Adipocyte (in vitro differentiated cells): ENCODE data around the gene RAB3C.

ENCODE experiments used
- DNase-seq: peaks from one replicate; pipeline ENCODE4 v3.0.0-alpha.2; 2015; ENCODE audit warnings: low read depth
- H3K27me3 ChIP-seq: replicated peaks from 2 replicates; pipeline ENCODE4 v1.7.0; 2013; ENCODE audit warnings: mild to moderate bottlenecking, low read length, moderate library complexity; ENCODE audit not compliant: control insufficient read depth, insufficient read depth
- H3K36me3 ChIP-seq: 2 replicates; pipeline ENCODE4 v1.7.0; 2013; ENCODE audit warnings: low read length, mild to moderate bottlenecking, moderate library complexity; ENCODE audit not compliant: control insufficient read depth, insufficient read depth, severe bottlenecking
- H3K4me1 ChIP-seq: 2 replicates; pipeline ENCODE4 v1.7.0; 2013; ENCODE audit warnings: mild to moderate bottlenecking, low read length, moderate library complexity; ENCODE audit not compliant: control insufficient read depth, insufficient read depth
- H3K4me3 ChIP-seq: 2 replicates; pipeline ENCODE4 v1.7.0; 2013; ENCODE audit warnings: mild to moderate bottlenecking, low read length, moderate library complexity
- H3K9ac ChIP-seq: 2 replicates; pipeline ENCODE4 v1.7.0; 2013; ENCODE audit warnings: mild to moderate bottlenecking, low read length, moderate library complexity
- H3K9me3 ChIP-seq: 2 replicates; pipeline ENCODE4 v1.7.0; 2013; ENCODE audit warnings: mild to moderate bottlenecking, low read length, moderate library complexity; ENCODE audit not compliant: control insufficient read depth

Gene RAB3C

DNA sequence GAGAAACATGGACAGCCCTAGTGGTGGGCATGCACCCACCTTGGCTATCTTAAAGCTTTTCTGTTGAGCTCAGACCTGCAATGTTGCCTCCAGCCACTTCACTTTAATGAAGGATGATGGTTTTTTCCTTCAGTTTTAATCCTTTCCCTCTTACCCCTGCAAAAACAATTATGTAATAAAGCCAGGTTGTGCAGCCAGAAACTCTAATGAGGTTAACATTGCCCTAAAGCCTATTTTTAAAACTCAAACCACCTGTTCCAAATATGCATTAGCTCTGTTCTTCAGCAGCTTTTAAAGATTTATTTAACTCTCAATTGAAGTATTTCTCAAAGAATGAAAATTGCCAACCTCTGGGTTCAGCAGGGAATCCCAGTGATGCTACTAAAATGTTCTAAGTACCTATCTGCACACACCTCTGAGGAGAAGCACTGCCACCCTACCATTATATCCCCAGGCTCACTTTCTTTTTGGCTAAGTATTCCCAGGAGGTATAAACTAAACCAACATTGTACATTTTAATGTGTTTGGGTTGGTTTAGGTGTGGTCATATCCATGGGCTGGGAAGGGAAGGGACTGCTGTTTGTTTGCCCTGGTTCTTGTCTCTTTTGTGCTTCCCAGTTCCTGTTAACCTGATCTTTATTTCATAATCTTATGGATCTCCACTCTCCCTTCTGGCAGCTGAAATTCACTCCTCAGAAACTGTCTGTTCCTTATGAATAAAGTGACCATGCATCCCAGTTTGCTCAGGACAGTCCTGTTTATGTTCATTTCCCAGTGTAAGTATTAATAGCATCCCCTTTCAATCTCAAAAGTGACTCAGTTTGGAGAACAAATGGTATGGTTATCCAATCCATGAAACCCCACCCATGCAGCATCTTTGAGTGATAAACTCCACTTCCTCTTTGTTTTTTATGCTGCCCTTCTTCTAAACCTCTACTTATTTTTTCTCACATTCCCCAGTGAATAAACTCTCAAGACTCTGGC, 251.7 kb downstream of the RAB3C start:
- no peaks in the 10 kb centered on the region for H3K27me3 ChIP-seq
- DNase-seq: no peak
- H3K36me3 ChIP-seq: no peaks in the 10 kb centered on the region
- H3K4me3 ChIP-seq: no peak overlapping the region
- H3K4me1 ChIP-seq: no peaks in the 10 kb centered on the region
- peaks cover 7% of the 10 kb centered on the region for H3K9me3 ChIP-seq
- no peak overlapping the region for H3K9ac ChIP-seq

GRCh38 chr5:58836351-58836750, 253.5 kb downstream of the RAB3C start:
- no peak overlapping the region for H3K4me3 ChIP-seq
- H3K9ac ChIP-seq: no peak overlapping the region
- H3K27me3 ChIP-seq: no peaks in the 10 kb centered on the region
- H3K9me3 ChIP-seq: peaks cover 18% of the 10 kb centered on the region
- DNase-seq: no peak
- no peaks in the 10 kb centered on the region for H3K4me1 ChIP-seq
- no peaks in the 10 kb centered on the region for H3K36me3 ChIP-seq

DNA sequence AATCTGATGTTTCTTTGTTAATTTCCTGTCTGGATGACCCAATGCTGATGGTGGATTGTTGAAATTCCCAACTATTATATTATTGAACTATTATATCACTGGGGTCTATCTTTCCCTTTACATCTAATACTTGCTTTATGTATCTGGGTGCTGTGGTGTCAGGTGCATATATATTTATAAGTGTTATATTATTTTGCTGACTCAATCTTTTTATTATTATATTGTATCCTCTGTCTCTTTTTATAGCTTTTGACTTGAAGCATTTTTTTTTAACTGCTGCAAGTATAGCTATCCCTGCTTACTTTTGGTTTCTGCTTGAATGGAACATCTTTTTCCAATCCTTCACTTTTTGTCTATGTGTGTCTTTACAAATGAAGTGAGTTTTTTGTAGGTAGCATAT, 255.9 kb downstream of the RAB3C start:
- Histone ChIP-seq H3K9me3 (peaks cover 18% of the 10 kb centered on the region), H3K4me1 (peaks cover 14% of the 10 kb centered on the region), H3K27me3 (no peaks in the 10 kb centered on the region), H3K36me3 (no peaks in the 10 kb centered on the region), H3K9ac (no peak overlapping the region), H3K4me3 (no peak overlapping the region)
- DNase-seq: no peak

DNA sequence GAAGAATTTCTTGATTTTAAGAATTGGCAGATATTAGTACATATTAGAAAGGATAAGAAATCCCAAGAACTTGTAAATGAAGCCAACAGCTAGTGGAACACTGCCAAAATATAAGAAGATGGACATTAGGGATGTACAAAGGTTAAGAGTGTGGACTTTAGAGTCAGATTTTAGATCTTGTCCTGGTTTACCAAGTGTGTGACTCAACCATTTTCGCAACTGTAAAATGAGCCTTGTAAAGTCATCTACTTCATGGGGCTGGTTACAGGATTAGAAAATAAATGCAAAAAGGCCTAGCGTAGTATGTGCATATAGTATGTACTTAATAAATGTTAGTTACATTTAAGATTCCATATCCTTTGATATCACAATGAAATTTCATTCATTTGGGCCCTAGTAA, 260.0 kb downstream of the RAB3C start:
- Histone ChIP-seq H3K9me3 (peaks cover 18% of the 10 kb centered on the region), H3K27me3 (no peaks in the 10 kb centered on the region), H3K4me3 (no peak overlapping the region), H3K9ac (no peak overlapping the region), H3K4me1 (peaks cover 26% of the 10 kb centered on the region), H3K36me3 (no peaks in the 10 kb centered on the region)
- DNase-seq: peak; percentile 7

GRCh38 chr5:58844395-58844794, 261.5 kb downstream of the RAB3C start:
- peaks cover 30% of the 10 kb centered on the region for H3K4me1 ChIP-seq
- H3K9ac ChIP-seq: no peak overlapping the region
- no peaks in the 10 kb centered on the region for H3K36me3 ChIP-seq
- no peaks in the 10 kb centered on the region for H3K27me3 ChIP-seq
- H3K4me3 ChIP-seq: no peak overlapping the region
- DNase-seq: no peak
- peaks cover 11% of the 10 kb centered on the region for H3K9me3 ChIP-seq

- Histone ChIP-seq H3K27me3 (no peaks in the 10 kb centered on the region), H3K36me3 (no peaks in the 10 kb centered on the region)
Measured at GRCh38 chr5:58847041-58847440, 264.2 kb downstream of the RAB3C start.

DNA sequence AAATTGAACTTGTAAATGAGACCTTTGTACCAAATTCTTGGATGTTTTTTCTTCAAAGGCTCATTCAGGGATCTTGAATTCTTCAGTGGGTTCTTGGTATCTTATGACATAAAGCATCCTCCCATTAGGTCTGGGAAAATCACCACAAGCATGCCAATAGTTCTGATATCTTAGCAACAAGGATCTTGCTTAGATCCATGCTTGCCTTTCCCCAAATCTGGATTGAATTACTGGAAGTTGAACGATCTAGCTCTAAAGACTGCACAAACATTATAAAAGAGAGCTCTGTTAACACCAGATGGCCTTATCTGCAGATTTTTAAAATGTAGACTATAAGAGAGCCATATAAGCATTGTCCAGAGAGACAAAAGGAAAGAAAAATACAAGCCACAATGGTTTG, 266.3 kb downstream of the RAB3C start:
- H3K9me3 ChIP-seq: no peaks in the 10 kb centered on the region
- H3K36me3 ChIP-seq: no peaks in the 10 kb centered on the region
- no peak for DNase-seq
- no peaks in the 10 kb centered on the region for H3K27me3 ChIP-seq
- H3K4me1 ChIP-seq: peaks cover 18% of the 10 kb centered on the region
- no peak overlapping the region for H3K9ac ChIP-seq
- no peak overlapping the region for H3K4me3 ChIP-seq

More at GRCh38 chr5:58847041-58847440, 264.2 kb downstream of the RAB3C start:
- H3K4me3 ChIP-seq: no peak overlapping the region
- no peak overlapping the region for H3K9ac ChIP-seq
- peaks cover 36% of the 10 kb centered on the region for H3K4me1 ChIP-seq
- H3K9me3 ChIP-seq: no peaks in the 10 kb centered on the region
- DNase-seq: no peak

DNA sequence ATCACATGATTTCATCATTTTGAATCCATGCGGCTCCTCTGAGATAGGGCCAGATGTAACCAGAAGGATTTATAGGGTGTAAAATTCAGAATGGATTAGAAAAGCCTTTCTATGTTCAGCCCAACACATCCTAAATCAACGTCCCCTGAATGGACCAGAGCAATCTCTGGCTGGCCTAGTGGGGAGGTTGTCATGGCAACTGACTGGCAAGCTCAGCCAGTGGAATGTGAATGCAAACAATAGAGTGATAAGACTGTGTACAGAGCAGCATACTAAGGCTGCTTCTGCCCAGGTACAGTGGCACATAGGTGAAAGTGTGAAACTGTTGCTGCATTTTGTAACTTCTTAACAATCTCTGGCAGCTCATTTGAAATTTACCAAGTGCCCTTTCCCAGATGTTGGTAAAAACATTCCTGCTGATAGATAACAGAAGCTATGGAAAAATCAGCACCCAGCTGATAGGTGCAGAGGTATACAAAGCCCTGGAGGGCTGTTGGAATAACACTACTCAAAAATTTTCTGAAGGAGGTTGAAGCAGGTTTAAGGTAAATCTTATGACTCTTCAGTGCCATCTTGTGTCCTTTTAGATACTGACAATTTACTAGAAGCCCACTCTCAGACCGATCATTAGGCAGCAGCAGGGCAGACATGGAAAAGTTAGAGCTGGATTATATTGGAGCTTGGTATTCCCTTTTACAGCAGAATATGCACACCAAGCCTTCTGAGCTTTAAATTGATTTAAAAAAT, 267.2 kb downstream of the RAB3C start:
- H3K4me3 ChIP-seq: no peak overlapping the region
- peaks cover 12% of the 10 kb centered on the region for H3K4me1 ChIP-seq
- no peaks in the 10 kb centered on the region for H3K9me3 ChIP-seq
- DNase-seq: peak; percentile 46
- no peaks in the 10 kb centered on the region for H3K27me3 ChIP-seq
- no peak overlapping the region for H3K9ac ChIP-seq
- no peaks in the 10 kb centered on the region for H3K36me3 ChIP-seq

DNA sequence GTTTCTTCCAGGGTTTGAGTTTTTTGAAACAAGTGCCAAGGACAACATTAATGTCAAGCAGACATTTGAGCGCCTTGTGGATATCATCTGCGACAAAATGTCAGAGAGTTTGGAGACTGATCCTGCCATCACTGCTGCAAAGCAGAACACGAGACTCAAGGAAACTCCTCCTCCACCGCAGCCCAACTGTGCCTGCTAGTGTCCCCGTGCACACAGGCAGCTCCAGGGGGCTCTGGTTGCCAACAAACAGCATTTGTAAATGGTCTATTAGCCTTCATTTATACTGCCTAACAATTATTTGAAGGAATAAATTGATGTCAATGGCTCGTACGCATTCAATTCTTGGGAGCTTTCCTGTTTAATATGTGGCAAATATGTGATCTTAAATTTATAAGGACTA, 268.3 kb downstream of the RAB3C start:
- no peak for DNase-seq
- Histone ChIP-seq H3K9ac (no peak overlapping the region), H3K36me3 (no peaks in the 10 kb centered on the region), H3K4me3 (no peak overlapping the region), H3K9me3 (no peaks in the 10 kb centered on the region), H3K27me3 (no peaks in the 10 kb centered on the region), H3K4me1 (peaks cover 11% of the 10 kb centered on the region)

DNA sequence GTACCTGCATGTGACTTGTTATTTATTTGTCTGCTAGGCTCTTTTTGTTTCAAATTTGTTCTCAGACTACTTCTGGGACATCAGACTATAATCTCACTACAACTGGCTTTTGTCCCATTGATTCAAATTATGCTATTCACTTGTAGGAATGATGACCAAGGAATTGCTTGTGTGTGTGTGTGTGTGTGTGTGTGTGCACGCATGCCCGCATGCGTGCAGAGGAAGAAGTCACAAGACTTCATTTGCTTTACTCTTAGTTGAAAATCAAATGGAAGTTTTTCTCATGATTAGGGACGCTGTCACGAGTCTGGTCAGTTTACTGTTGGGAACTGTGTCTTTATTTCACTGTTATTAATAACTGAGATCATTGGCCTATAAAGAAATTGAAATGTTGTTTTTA, 268.7 kb downstream of the RAB3C start:
- Histone ChIP-seq H3K9ac (no peak overlapping the region), H3K4me3 (no peak overlapping the region), H3K27me3 (no peaks in the 10 kb centered on the region), H3K36me3 (no peaks in the 10 kb centered on the region), H3K9me3 (no peaks in the 10 kb centered on the region), H3K4me1 (peaks cover 11% of the 10 kb centered on the region)
- no peak for DNase-seq

DNA sequence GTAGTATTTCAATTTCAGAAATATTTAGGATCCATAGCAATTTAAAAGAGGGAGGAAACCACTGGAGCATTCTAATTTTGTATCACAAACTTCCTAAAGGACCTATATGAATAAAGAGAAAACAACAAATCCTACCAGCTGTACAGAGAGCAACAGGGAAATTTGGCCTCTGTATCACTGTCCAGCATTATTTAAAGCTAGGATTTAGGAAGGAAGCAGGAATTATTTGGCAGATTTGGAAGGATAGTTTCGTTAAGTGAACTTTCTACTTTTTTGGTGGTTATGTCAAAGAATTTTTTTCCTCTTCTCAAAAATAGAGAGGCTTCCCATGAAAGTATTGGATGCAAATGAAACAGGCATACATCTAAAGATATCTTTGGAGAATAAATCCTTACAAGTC, 269.7 kb downstream of the RAB3C start:
- peaks cover 11% of the 10 kb centered on the region for H3K4me1 ChIP-seq
- no peak overlapping the region for H3K4me3 ChIP-seq
- H3K27me3 ChIP-seq: no peaks in the 10 kb centered on the region
- no peak for DNase-seq
- no peaks in the 10 kb centered on the region for H3K36me3 ChIP-seq
- no peaks in the 10 kb centered on the region for H3K9me3 ChIP-seq
- no peak overlapping the region for H3K9ac ChIP-seq
